ENCODE data around the gene RFC2. TPM values are rescaled to one million over a fixed set of nuclear protein-coding genes. Genes with fewer than 3 reads are reported as not detected.
A peak's percentile ranks its signal among the peaks of the same experiment; 100 is the strongest.
"Not testable (repeated sequence)": the region's sequence is repeated elsewhere in the genome, so short reads cannot be mapped to it uniquely, and the experiment has no call there.

The RFC2 gene
- total and polyA plus RNA-seq, 10 of the 15 experiments (the other 5 are each of a cell fraction or from before 2014, with no cell fraction given): 25.8 to 145 (median 90.9) TPM

DNA sequence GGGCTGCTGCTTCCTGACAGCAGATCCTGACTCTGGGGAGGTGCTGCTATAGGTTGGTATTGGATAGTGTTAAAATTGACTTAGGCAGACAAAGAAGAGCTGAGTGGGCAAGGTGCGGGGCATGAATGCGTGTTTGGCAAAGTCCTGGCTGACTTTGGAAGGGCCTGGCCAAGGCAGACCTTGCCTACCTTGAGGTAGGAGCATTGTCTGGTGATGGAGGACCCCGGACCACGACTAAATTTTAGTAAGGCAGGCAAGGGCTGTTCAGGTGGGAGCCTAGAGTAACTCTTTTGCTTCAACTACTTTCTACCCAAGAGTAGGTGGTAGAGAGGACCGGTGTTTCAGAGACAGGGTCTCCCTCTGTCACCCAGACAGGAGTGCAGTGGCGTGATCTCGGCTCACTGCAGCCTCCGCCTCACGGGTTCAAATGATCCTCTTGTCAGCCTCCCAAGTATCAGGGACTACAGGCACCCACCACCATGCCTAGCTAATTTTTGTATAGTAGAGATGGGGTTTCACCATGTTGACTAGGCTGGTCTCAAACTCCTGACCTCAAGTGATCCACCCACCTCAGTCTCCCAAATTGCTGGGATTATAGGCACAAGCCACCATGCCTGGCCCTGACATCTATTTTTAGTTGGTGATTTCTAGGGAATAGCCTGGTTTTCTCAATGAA, 56.6 kb downstream of the RFC2 start:
- Histone ChIP-seq H3K4me1 (ENCODE audit: control insufficient read depth, insufficient read depth, low read length) (no peaks in the 10 kb centered on the region), H2AFZ (ENCODE audit: control insufficient read depth, low read depth, low read length) (no peak overlapping the region), H3K27ac (ENCODE audit: control insufficient read depth, insufficient read depth) (no peak overlapping the region), H3K79me2 (ENCODE audit: control insufficient read depth, insufficient read depth, low read length) (no peaks in the 10 kb centered on the region), H3K4me3 (no peak overlapping the region), H3K4me2 (ENCODE audit: control insufficient read depth, insufficient read depth) (no peak overlapping the region), H3K9ac (ENCODE audit: control insufficient read depth, insufficient read depth, low read length) (no peak overlapping the region), H3K27me3 (replicated peaks in 1 of 2; ENCODE audit: control insufficient read depth in 2 of 2, insufficient read depth in 2 of 2, low read length in 1 of 2) (no peaks in the 10 kb centered on the region), H4K20me1 (ENCODE audit: control insufficient read depth, insufficient read depth) (no peaks in the 10 kb centered on the region), H3K9me3 (replicated peaks; ENCODE audit: control insufficient read depth, insufficient read depth, low read length) (no peaks in the 10 kb centered on the region), H3K36me3 (ENCODE audit: control insufficient read depth in 2 of 2, insufficient read depth in 2 of 2, low read length in 1 of 2) (peaks cover 20 to 22% of the 10 kb centered on the region in 2 experiments)
- FAIRE-seq: no peak
- ChIA-PET CTCF (interaction anchor here (0.6 to 1.6 kb wide), 5 partner anchors 9 to 203 kb away, joined by 3 to 5 read pairs (median 4); no protein-coding TSS in a partner anchor), RAD21 (ENCODE audit: unreplicated experiment) (interaction anchor here (0.6 kb wide), 1 partner anchor 198 kb away, joined by 3 read pairs; no protein-coding TSS in a partner anchor), SMC1A (ENCODE audit: uncharacterized antibody, unreplicated experiment) (interaction anchor here (0.6 kb wide), 1 partner anchor 204 kb away, joined by 3 read pairs; no protein-coding TSS in a partner anchor), POLR2A (interaction anchor here (0.7 kb wide), 1 partner anchor 87 kb away, joined by 3 read pairs; no protein-coding TSS in a partner anchor)
- intact Hi-C loops (cut with micrococcal nuclease; ENCODE audit: unreplicated experiment): no loop called here
- TF ChIP-seq POLR2A (IDR thresholded peaks at IDR 0.05; ENCODE audit: low read depth, low read length) (peak; percentile 41; the same call in 1 of the 2 replicates), NRF1 (conservative IDR thresholded peaks at IDR 0.05; ENCODE audit: low read depth, low read length) (no peak), POLR2AphosphoS5 (IDR thresholded peaks at IDR 0.05; ENCODE audit: low read length) (peak; percentile 78)
- peak; percentile 17 for ATAC-seq
- no peak for DNase-seq (ENCODE audit: low read depth, low spot score)
- no TSS peak for BruUV-seq (replicated peaks)
- in situ Hi-C loops (cut with MboI): no loop called here
- 98% methylated on average over 9 of the region's 9 CpGs for WGBS (ENCODE audit: insufficient coverage, insufficient replicate concordance, low lambda C conversion rate, missing lambda C conversion rate)

DNA sequence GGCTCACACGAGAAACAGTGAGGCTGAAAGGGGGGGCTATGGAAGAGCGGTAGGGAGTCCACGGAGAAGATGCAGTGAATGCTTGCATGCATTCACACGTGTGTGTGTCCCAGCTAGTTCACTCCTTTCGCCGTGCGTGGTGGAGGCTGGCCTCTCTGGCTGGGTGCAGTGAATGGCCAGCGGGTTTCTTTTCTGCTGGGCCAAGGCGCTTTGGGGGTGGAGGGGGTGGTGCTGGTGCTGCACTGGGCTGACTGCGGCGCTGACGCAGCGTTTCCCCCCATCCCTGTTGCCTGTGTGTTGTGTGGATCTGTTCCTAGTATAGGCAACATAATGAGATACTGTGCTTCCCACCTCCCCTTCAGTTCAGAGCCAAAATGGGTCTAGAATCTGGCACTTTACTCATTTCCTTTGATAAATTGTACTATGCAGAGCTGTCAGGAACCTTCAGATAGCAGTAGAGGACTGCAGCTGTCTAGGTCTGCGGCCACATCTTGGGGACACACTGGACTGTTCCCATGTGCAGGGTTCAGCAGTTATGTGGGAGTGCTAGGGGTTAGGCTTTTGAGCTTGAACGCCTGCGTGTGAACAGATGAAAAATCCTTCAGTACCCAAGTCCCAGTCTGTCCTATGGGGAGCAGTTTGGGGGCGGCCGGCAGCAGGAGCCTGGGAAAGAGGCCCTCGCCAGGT, 58.1 kb downstream of the RFC2 start:
- FAIRE-seq; in situ Hi-C loops (cut with MboI); H3K4me2 ChIP-seq (ENCODE audit: control insufficient read depth, insufficient read depth); H3K9me3 ChIP-seq (replicated peaks; ENCODE audit: control insufficient read depth, insufficient read depth, low read length); H3K27me3 ChIP-seq (replicated peaks in 1 of 2; ENCODE audit: control insufficient read depth in 2 of 2, insufficient read depth in 2 of 2, low read length in 1 of 2); intact Hi-C loops (cut with micrococcal nuclease; ENCODE audit: unreplicated experiment); POLR2A ChIA-PET; RAD21 ChIA-PET (ENCODE audit: unreplicated experiment); DNase-seq (ENCODE audit: low read depth, low spot score); H3K79me2 ChIP-seq (ENCODE audit: control insufficient read depth, insufficient read depth, low read length); SMC1A ChIA-PET (ENCODE audit: uncharacterized antibody, unreplicated experiment); H3K4me1 ChIP-seq (ENCODE audit: control insufficient read depth, insufficient read depth, low read length); H3K4me3 ChIP-seq; H3K27ac ChIP-seq (ENCODE audit: control insufficient read depth, insufficient read depth); H2AFZ ChIP-seq (ENCODE audit: control insufficient read depth, low read depth, low read length); ATAC-seq; H4K20me1 ChIP-seq (ENCODE audit: control insufficient read depth, insufficient read depth); H3K9ac ChIP-seq (ENCODE audit: control insufficient read depth, insufficient read depth, low read length): not testable (repeated sequence)
- CTCF ChIA-PET: interaction anchor here (1.4 kb wide), 1 partner anchor 12 kb away, joined by 4 read pairs; no protein-coding TSS in a partner anchor
- H3K36me3 ChIP-seq (ENCODE audit: control insufficient read depth in 2 of 2, insufficient read depth in 2 of 2, low read length in 1 of 2): peaks cover 27 to 30% of the 10 kb centered on the region in 2 experiments
- WGBS (ENCODE audit: insufficient coverage, insufficient replicate concordance, low lambda C conversion rate, missing lambda C conversion rate): 98% methylated on average over 15 of the region's 19 CpGs
- TSS peak; percentile 63 for BruUV-seq (replicated peaks)

DNA sequence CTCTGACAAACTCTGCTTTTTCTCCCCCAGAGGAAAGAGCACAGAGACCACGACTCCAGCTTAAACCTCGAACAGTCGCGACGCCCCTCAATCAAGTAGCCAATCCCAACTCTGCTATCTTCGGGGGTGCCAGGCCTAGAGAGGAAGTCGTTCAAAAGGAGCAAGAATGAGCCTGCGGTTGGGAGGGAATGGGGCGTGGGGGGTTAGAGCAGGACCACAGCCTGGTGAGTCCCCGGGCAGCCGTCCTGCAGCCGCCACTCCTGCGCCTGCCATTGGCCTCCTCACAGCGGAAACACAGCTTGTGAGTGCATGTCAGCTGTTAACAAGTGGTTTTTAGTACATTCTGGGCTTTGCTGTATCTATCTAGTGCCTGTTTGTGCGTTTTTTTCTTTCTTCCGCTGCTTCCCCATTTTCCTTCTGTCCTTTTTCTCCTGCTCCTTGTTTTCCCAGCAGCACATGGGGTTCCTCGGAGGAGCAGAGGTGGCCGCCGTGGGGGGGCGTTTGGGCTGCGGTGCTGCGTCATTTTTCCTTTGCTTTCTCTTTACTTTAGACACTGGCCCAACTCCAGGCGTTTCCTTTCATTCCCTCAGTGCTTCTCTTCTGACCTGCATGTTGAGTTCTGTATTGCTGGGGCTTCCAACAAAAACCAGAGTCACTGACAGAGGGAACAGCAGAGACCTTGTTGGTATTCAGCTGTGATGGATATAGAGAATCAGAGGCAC, 58.9 kb downstream of the RFC2 start:
- H3K27ac ChIP-seq (ENCODE audit: control insufficient read depth, insufficient read depth); H2AFZ ChIP-seq (ENCODE audit: control insufficient read depth, low read depth, low read length); FAIRE-seq; in situ Hi-C loops (cut with MboI); DNase-seq (ENCODE audit: low read depth, low spot score); SMC1A ChIA-PET (ENCODE audit: uncharacterized antibody, unreplicated experiment); intact Hi-C loops (cut with micrococcal nuclease; ENCODE audit: unreplicated experiment); H3K79me2 ChIP-seq (ENCODE audit: control insufficient read depth, insufficient read depth, low read length); RAD21 ChIA-PET (ENCODE audit: unreplicated experiment); H4K20me1 ChIP-seq (ENCODE audit: control insufficient read depth, insufficient read depth); H3K4me1 ChIP-seq (ENCODE audit: control insufficient read depth, insufficient read depth, low read length); H3K27me3 ChIP-seq (replicated peaks in 1 of 2; ENCODE audit: control insufficient read depth in 2 of 2, insufficient read depth in 2 of 2, low read length in 1 of 2); ATAC-seq; H3K4me2 ChIP-seq (ENCODE audit: control insufficient read depth, insufficient read depth); BruUV-seq (replicated peaks); H3K4me3 ChIP-seq; H3K9ac ChIP-seq (ENCODE audit: control insufficient read depth, insufficient read depth, low read length); H3K9me3 ChIP-seq (replicated peaks; ENCODE audit: control insufficient read depth, insufficient read depth, low read length): not testable (repeated sequence)
- 79% methylated on average over 16 of the region's 23 CpGs for WGBS (ENCODE audit: insufficient coverage, insufficient replicate concordance, low lambda C conversion rate, missing lambda C conversion rate)
- ChIA-PET CTCF (interaction anchor here (1.0 to 2.5 kb wide), 2 partner anchors 12 to 206 kb away, joined by 4 to 10 read pairs; no protein-coding TSS in a partner anchor), POLR2A (interaction anchor here (0.6 kb wide), 1 partner anchor 115 kb away, joined by 3 read pairs; no protein-coding TSS in a partner anchor)
- H3K36me3 ChIP-seq (ENCODE audit: control insufficient read depth in 2 of 2, insufficient read depth in 2 of 2, low read length in 1 of 2): peaks cover 31 to 34% of the 10 kb centered on the region in 2 experiments
